NB4 (cell line): ENCODE results near the gene TAF11L2.
"Not testable (repeated sequence)": the region's sequence is repeated elsewhere in the genome, so short reads cannot be mapped to it uniquely, and the experiment has no call there.

Experiments used
- CTCF ChIP-seq: IDR thresholded peaks from one replicate; pipeline ENCODE4 v1.5.1; 2012; ENCODE audit warnings: low read depth, low read length
- MAX ChIP-seq: IDR thresholded peaks from 2 replicates; pipeline ENCODE4 v1.6.1; 2011; ENCODE audit warnings: low read depth, low read length
- MYC ChIP-seq: IDR thresholded peaks from 2 replicates; pipeline ENCODE4 v1.6.1; 2011; ENCODE audit warnings: low read depth, low read length
- POLR2A ChIP-seq: IDR thresholded peaks from 2 replicates; pipeline ENCODE4 v1.6.1; 2011; ENCODE audit warnings: mild to moderate bottlenecking; ENCODE audit not compliant: insufficient read length; ENCODE audit errors: extremely low read depth

- TF ChIP-seq CTCF, POLR2A, MAX, MYC: not testable (repeated sequence)
Observed at GRCh38 chr5:17528369-17528768, 30.3 kb downstream of the TAF11L2 start, which contains the start of gene TAF11L6.
